ENCODE results near the gene PIK3IP1. TPM values are rescaled to one million over a fixed set of nuclear protein-coding genes. Genes with fewer than 3 reads are reported as not detected.

The PIK3IP1 gene
- total and polyA plus RNA-seq, 2 of the 8 experiments (the other 6 are each of a cell fraction or from before 2014, with no cell fraction given), result 1.00 to 1.3 TPM

GRCh38 chr22:31278626-31279326 is 13.5 kb downstream of the PIK3IP1 start:
- H3K23me2 ChIP-seq (ENCODE audit: low read depth, low read length), result no peaks in the 10 kb centered on the region
- no peak for DNase-seq (ENCODE audit: low read depth in 1 of 2, low spot score in 2 of 2)
- H4K8ac ChIP-seq (ENCODE audit: extremely low read depth, insufficient read depth, low read length), result no peak overlapping the region
- H4K5ac ChIP-seq (ENCODE audit: insufficient read length, low read depth, low read length), result no peak overlapping the region
- no peak for FAIRE-seq
- no peak overlapping the region for H3K4me3 ChIP-seq (ENCODE audit: extremely low read depth in 1 of 4, insufficient read depth in 2 of 4, low read depth in 3 of 4, low read length in 4 of 4)
- H3K14ac ChIP-seq (ENCODE audit: insufficient read length), result no peak overlapping the region
- H3K4me1 ChIP-seq (replicated peaks in 1 of 4; ENCODE audit: control insufficient read depth in 3 of 4, insufficient read depth in 4 of 4, low read length in 3 of 4), result no peaks in the 10 kb centered on the region
- H3K18ac ChIP-seq (ENCODE audit: extremely low read depth, low read length), result no peak overlapping the region
- H3K79me2 ChIP-seq (ENCODE audit: control insufficient read depth in 1 of 2, insufficient read depth in 2 of 2, low read length in 2 of 2), result no peaks in the 10 kb centered on the region
- H2BK15ac ChIP-seq (ENCODE audit: low read length), result no peak overlapping the region
- no peak overlapping the region for H3K23ac ChIP-seq (ENCODE audit: insufficient read length)
- no peaks in the 10 kb centered on the region for H3K9me3 ChIP-seq (ENCODE audit: insufficient read depth in 2 of 2, low read depth in 1 of 2, low read length in 1 of 2)
- H3K4me2 ChIP-seq (ENCODE audit: insufficient read depth in 1 of 2, low read depth in 2 of 2, low read length in 2 of 2), result no peak overlapping the region
- H3K56ac ChIP-seq (replicated peaks; ENCODE audit: insufficient read length, low read depth, low read length), result no peak overlapping the region
- H3K9ac ChIP-seq (replicated peaks in 1 of 4; ENCODE audit: extremely low read depth in 1 of 4, low read depth in 3 of 4, low read length in 3 of 4), result no peak overlapping the region
- no peaks in the 10 kb centered on the region for H3K79me1 ChIP-seq (ENCODE audit: low read depth, low read length)
- no peak for TF ChIP-seq RXRA (IDR thresholded peaks at IDR 0.05; ENCODE audit: insufficient read depth, low read depth, low read length)
- no peak for TF ChIP-seq EGR1 (IDR thresholded peaks at IDR 0.05; ENCODE audit: borderline replicate concordance, low read depth, low read length)
- TF ChIP-seq BRCA1 (IDR thresholded peaks at IDR 0.05; ENCODE audit: low read depth, low read length), result no peak
- TF ChIP-seq CHD2 (IDR thresholded peaks at IDR 0.05; ENCODE audit: low read length), result no peak
- no peak for TF ChIP-seq SIX5 (IDR thresholded peaks at IDR 0.05; ENCODE audit: low read depth, low read length)
- TF ChIP-seq SP1 (IDR thresholded peaks at IDR 0.05; ENCODE audit: low read depth, low read length), result no peak
- TF ChIP-seq MAFK (IDR thresholded peaks at IDR 0.05; ENCODE audit: low read depth, low read length), result no peak
- TF ChIP-seq CEBPB (IDR thresholded peaks at IDR 0.05; ENCODE audit: low read depth, low read length), result no peak
- no peak for TF ChIP-seq ZNF274 (IDR thresholded peaks at IDR 0.05; ENCODE audit: borderline replicate concordance, extremely low read depth, low read length)
- TF ChIP-seq JUND (IDR thresholded peaks at IDR 0.05; ENCODE audit: low read length), result no peak
- no peak for TF ChIP-seq RAD21 (IDR thresholded peaks at IDR 0.05 in 1 of 2, conservative IDR thresholded peaks at IDR 0.05 in 1 of 2; ENCODE audit: low read depth in 2 of 2, low read length in 2 of 2)
- no peak overlapping the region for H2BK120ac ChIP-seq (replicated peaks; ENCODE audit: low read depth, low read length)
- peaks cover 11 to 35% (median 21%) of the 10 kb centered on the region in 4 experiments for H3K36me3 ChIP-seq (ENCODE audit: control insufficient read depth in 2 of 4, insufficient read depth in 4 of 4, low read length in 3 of 4)
- WGBS, 2 experiments (ENCODE audit: extremely low coverage in 1 of 2, insufficient coverage in 1 of 2, insufficient read length in 1 of 2, insufficient replicate concordance in 2 of 2, low coverage in 1 of 2, low lambda C conversion rate in 2 of 2, missing lambda C conversion rate in 1 of 2), result 97% methylated on average over 6 of the region's 6 CpGs; no CpG with 5 or more reads in 1 of the 2 experiments
- H3K4ac ChIP-seq (replicated peaks; ENCODE audit: insufficient read length, low read depth, low read length), result no peak overlapping the region
- no peaks in the 10 kb centered on the region for H3K27me3 ChIP-seq (replicated peaks in 1 of 4; ENCODE audit: control insufficient read depth in 3 of 4, extremely low read depth in 1 of 4, insufficient read depth in 3 of 4, low read length in 3 of 4)
- POLR2A ChIA-PET (ENCODE audit: partially characterized antibody), result interaction anchor here (0.5 to 1.4 kb wide), 6 partner anchors 9 to 118 kb away, joined by 3 to 5 read pairs (median 4); no protein-coding TSS in a partner anchor
- H4K91ac ChIP-seq (replicated peaks; ENCODE audit: insufficient read length, low read length), result no peak overlapping the region
- CTCF ChIA-PET (ENCODE audit: partially characterized antibody), result interaction anchor here (1.0 to 1.5 kb wide), 4 partner anchors 11 to 199 kb away, joined by 3 to 5 read pairs (median 3); no protein-coding TSS in a partner anchor
- H4K20me1 ChIP-seq (replicated peaks in 1 of 2; ENCODE audit: control insufficient read depth in 1 of 2, insufficient read depth in 2 of 2, low read length in 2 of 2), result peaks cover 2% of the 10 kb centered on the region in 2 experiments
- H2AK5ac ChIP-seq (ENCODE audit: low read depth, low read length), result no peak overlapping the region
- no peak overlapping the region for H2AFZ ChIP-seq (ENCODE audit: low read length)
- no peak overlapping the region for H2BK20ac ChIP-seq (ENCODE audit: low read length)
- no peak overlapping the region for H3K27ac ChIP-seq (ENCODE audit: low read depth, low read length)
- no peak overlapping the region for H2BK12ac ChIP-seq (ENCODE audit: low read depth, low read length)
- H2BK5ac ChIP-seq (ENCODE audit: low read depth, low read length), result no peak overlapping the region
